B cell (primary cell): ENCODE data around the gene CHST8. TPM values are rescaled to one million over a fixed set of nuclear protein-coding genes. Genes with fewer than 3 reads are reported as not detected.

Source experiments
- ATAC-seq: fragments of 200-7000 bp; cut with Tn5 transposase; one replicate; pipeline ENCODE4 v1.10.0; 2021; ENCODE audit warnings: low read depth, mild to moderate bottlenecking, moderate number of reproducible peaks, moderate library complexity
- CTCF ChIA-PET: fragments of 350-600 bp; sonication (Branson Sonifier 250); formaldehyde crosslinking; loops from one replicate; lab custom pipeline; 2021; ENCODE audit warnings: antibody characterized with exemption, inconsistent platforms; lab: Charles Lee
- POLR2A ChIA-PET: fragments of 350-600 bp; sonication (Branson Sonifier 250); formaldehyde crosslinking; loops from one replicate; lab custom pipeline; 2021; ENCODE audit warnings: antibody characterized with exemption; lab: Charles Lee
- DNase-seq: peaks from one replicate; pipeline ENCODE4 v3.0.0; 2013
- H2AFZ ChIP-seq: 2 replicates; pipeline ENCODE4 v1.6.1; 2012; ENCODE audit warnings: mild to moderate bottlenecking, low read depth, low read length; ENCODE audit not compliant: insufficient read depth, poor library complexity, severe bottlenecking
- H3K27ac ChIP-seq, 2 donors: 1 replicate in 1 of 2; 2 replicates in 1 of 2; pipeline ENCODE4 v1.5.1; 2012 to 2013; ENCODE audit warnings: low read length in 2 of 2, mild to moderate bottlenecking in 2 of 2, moderate library complexity in 1 of 2
- H3K27me3 ChIP-seq, 4 experiments: fragments of 200-600 bp in 1 of 4; sonication (generic) in 1 of 4; replicated peaks in 1 of 4; 1 replicate in 2 of 4; 2 replicates in 2 of 4; pipeline versions ENCODE4 v1.6.1 to v1.7.0; 2013 to 2016; ENCODE audit warnings: low read length in 3 of 4, mild to moderate bottlenecking in 2 of 4, mixed read lengths in 1 of 4, moderate library complexity in 1 of 4; ENCODE audit not compliant: insufficient read depth in 4 of 4, control insufficient read depth in 3 of 4; ENCODE audit errors: control extremely low read depth in 1 of 4
- H3K36me3 ChIP-seq, 2 experiments: replicated peaks in 1 of 2; 1 replicate in 1 of 2; 2 replicates in 1 of 2; pipeline versions ENCODE4 v1.6.1 to v1.7.1; 2013; ENCODE audit warnings: low read length in 1 of 2; ENCODE audit not compliant: insufficient read depth in 2 of 2, control insufficient read depth in 1 of 2; ENCODE audit errors: control extremely low read depth in 1 of 2, extremely low read depth in 1 of 2
- H3K4me1 ChIP-seq, 2 donors: fragments of 200-600 bp in 1 of 2; sonication (generic) in 1 of 2; 1 replicate in 1 of 2; 2 replicates in 1 of 2; pipeline versions ENCODE4 v1.5.1 to v1.6.1; 2013 to 2017; ENCODE audit warnings: low read length in 2 of 2; ENCODE audit not compliant: control insufficient read depth in 2 of 2, insufficient read depth in 2 of 2
- H3K4me2 ChIP-seq: replicated peaks from 2 replicates; pipeline ENCODE3; 2012; ENCODE audit warnings: mild to moderate bottlenecking, low read depth, low read length; ENCODE audit not compliant: poor library complexity, severe bottlenecking
- H3K4me3 ChIP-seq, 5 experiments: fragments of 200-600 bp in 1 of 5; sonication (generic) in 1 of 5; 1 replicate in 3 of 5; 2 replicates in 2 of 5; pipeline versions ENCODE4 v1.5.1 to v1.7.0; 2011 to 2016; ENCODE audit warnings: low read length in 4 of 5, mild to moderate bottlenecking in 4 of 5, low read depth in 2 of 5, control low read depth in 1 of 5, moderate library complexity in 1 of 5; ENCODE audit not compliant: insufficient read depth in 1 of 5; ENCODE audit errors: control extremely low read depth in 1 of 5, extremely low read depth in 1 of 5
- H3K79me2 ChIP-seq: fragments of 200-600 bp; sonication (generic); one replicate; pipeline ENCODE4 v1.6.0; 2016; ENCODE audit warnings: low read length; ENCODE audit not compliant: control insufficient read depth, insufficient read depth
- H3K9ac ChIP-seq: fragments of 200-600 bp; sonication (generic); 2 replicates; pipeline ENCODE4 v1.6.1; 2017; ENCODE audit warnings: mild to moderate bottlenecking, low read length, moderate library complexity
- H3K9me3 ChIP-seq, 3 donors: one replicate each; pipeline versions ENCODE4 v1.6.1 to v1.7.1; 2013; ENCODE audit warnings: low read length in 2 of 3; ENCODE audit not compliant: control insufficient read depth in 2 of 3, insufficient read depth in 1 of 3; ENCODE audit errors: control extremely low read depth in 1 of 3
- H4K20me1 ChIP-seq: 2 replicates; pipeline ENCODE4 v1.6.0; 2012; ENCODE audit warnings: mild to moderate bottlenecking, low read length; ENCODE audit not compliant: insufficient read depth, control insufficient read depth, poor library complexity, severe bottlenecking
- H3K27ac Mint-ChIP-seq: one replicate; pipeline ENCODE4 v1.8.0; 2021; ENCODE audit warnings: mixed read lengths
- H3K27me3 Mint-ChIP-seq: one replicate; pipeline ENCODE4 v1.8.0; 2021; ENCODE audit warnings: mixed read lengths
- H3K4me1 Mint-ChIP-seq: one replicate; pipeline ENCODE4 v1.8.0; 2021; ENCODE audit warnings: mixed read lengths
- H3K4me3 Mint-ChIP-seq: one replicate; pipeline ENCODE4 v1.8.0; 2021; ENCODE audit warnings: mixed read lengths
- H3K9me3 Mint-ChIP-seq: one replicate; pipeline ENCODE4 v1.8.0; 2022; ENCODE audit warnings: mixed read lengths; ENCODE audit not compliant: insufficient read depth
- CTCF ChIP-seq: fragments of 200-600 bp; IDR thresholded peaks from one replicate; pipeline ENCODE4 v1.8.0; 2022; ENCODE audit warnings: antibody characterized with exemption, mild to moderate bottlenecking
- EZH2 ChIP-seq: IDR thresholded peaks from 2 replicates; pipeline ENCODE4 v1.6.1; 2012; ENCODE audit warnings: borderline replicate concordance, low read depth, mild to moderate bottlenecking, moderate library complexity, low read length; ENCODE audit not compliant: insufficient read depth, poor library complexity, severe bottlenecking
- WGBS: methylation state at CpG from one replicate; pipeline ENCODE4 v1.1.5; 2013; ENCODE audit warnings: missing lambda C conversion rate; ENCODE audit not compliant: insufficient coverage; 5-methylcytosine and 5-hydroxymethylcytosine counted together
- intact Hi-C: fragments of 100-400 bp; cut with micrococcal nuclease; formaldehyde crosslinking; loops from one replicate; pipeline ENCODE4 v1.10.0; 2022
- polyA plus RNA-seq: library from polyadenylated mRNA; depleted of rRNA; stranded (reverse); fragments of >200 nt; gene quantifications from 2 replicates; pipeline ENCODE4 v1.2.3, GENCODE V29; 2012
- total RNA-seq, 2 donors: library from RNA; stranded (reverse); fragments of 120-200 nt in 1 of 2; gene quantifications; 1 replicate in 1 of 2; 2 replicates in 1 of 2; pipeline versions ENCODE4 v1.2.3 to v1.2.4, GENCODE V29; 2013 to 2022

CHST8 gene
- total and polyA plus RNA-seq, 2 donors (not counting 1 experiment from before 2014, with no cell fraction given) = not detected

GRCh38 chr19:33664744-33665143 is 43.0 kb downstream of the CHST8 start:
- Mint-ChIP-seq H3K27me3 (peaks cover 6% of the 10 kb centered on the region), H3K4me1 (no peaks in the 10 kb centered on the region), H3K4me3 (no peak overlapping the region), H3K27ac (no peak overlapping the region), H3K9me3 (no peaks in the 10 kb centered on the region)
- no CpG with 5 or more reads among the region's 5 CpGs for WGBS
- Histone ChIP-seq H4K20me1 (no peaks in the 10 kb centered on the region), H3K9me3 (peaks cover 0 to 2% (median 0%) of the 10 kb centered on the region in 3 donors), H3K9ac (no peak overlapping the region), H2AFZ (no peak overlapping the region), H3K4me2 (no peak overlapping the region), H3K36me3 (no peaks in the 10 kb centered on the region), H3K4me1 (no peaks in the 10 kb centered on the region), H3K4me3 (no peak overlapping the region), H3K27me3 (peaks cover 0 to 4% (median 0%) of the 10 kb centered on the region in 4 experiments), H3K79me2 (no peaks in the 10 kb centered on the region), H3K27ac (no peak overlapping the region)
- DNase-seq (no peak), ATAC-seq (no peak)
- POLR2A ChIA-PET = no interaction called here
- intact Hi-C loops = no loop called here
- TF ChIP-seq EZH2 (no peak), CTCF (no peak)
- CTCF ChIA-PET = no interaction called here

GRCh38 chr19:33665776-33666595 is 44.2 kb downstream of the CHST8 start:
- H4K20me1 ChIP-seq = no peaks in the 10 kb centered on the region
- peaks cover 0 to 2% (median 0%) of the 10 kb centered on the region in 3 donors for H3K9me3 ChIP-seq
- no peaks in the 10 kb centered on the region for H3K4me1 ChIP-seq
- Mint-ChIP-seq H3K9me3 (no peaks in the 10 kb centered on the region), H3K27ac (no peak overlapping the region), H3K27me3 (peaks cover 6% of the 10 kb centered on the region), H3K4me1 (no peaks in the 10 kb centered on the region), H3K4me3 (no peak overlapping the region)
- peaks cover 0 to 4% (median 0%) of the 10 kb centered on the region in 4 experiments for H3K27me3 ChIP-seq
- TF ChIP-seq EZH2 (no peak), CTCF (no peak)
- no peak overlapping the region for H3K27ac ChIP-seq
- CTCF ChIA-PET = no interaction called here
- no peak overlapping the region for H2AFZ ChIP-seq
- no peak overlapping the region for H3K9ac ChIP-seq
- no peak overlapping the region for H3K4me3 ChIP-seq
- 86% methylated on average over 21 of the region's 22 CpGs for WGBS
- DNase-seq = no peak
- H3K36me3 ChIP-seq = no peaks in the 10 kb centered on the region
- ATAC-seq = no peak
- intact Hi-C loops = no loop called here
- no peak overlapping the region for H3K4me2 ChIP-seq
- H3K79me2 ChIP-seq = no peaks in the 10 kb centered on the region
- POLR2A ChIA-PET = no interaction called here
